HepG2 (cell line): Measurements from ENCODE around the gene LCE4A. TPM values are rescaled to one million over a fixed set of nuclear protein-coding genes. Genes with fewer than 3 reads are reported as not detected.

ENCODE experiments used
- HOXA3 ChIP-seq: sonication (generic); formaldehyde crosslinking; IDR thresholded peaks from 2 replicates; pipeline ENCODE4 v1.5.0; 2020; ENCODE audit warnings: missing genetic modification reagents
- KLF11 ChIP-seq: IDR thresholded peaks from 2 replicates; pipeline ENCODE4 v1.6.1; 2016; ENCODE audit warnings: missing compliant biosample characterization
- TBL1XR1 ChIP-seq: fragments of 150-350 bp; IDR thresholded peaks from 2 replicates; pipeline ENCODE4 v1.6.1; 2014; ENCODE audit warnings: borderline replicate concordance, low read length; ENCODE audit not compliant: partially characterized antibody
- ZNF136 ChIP-seq: sonication (generic); formaldehyde crosslinking; IDR thresholded peaks from 2 replicates; pipeline ENCODE4 v1.8.1; 2022; ENCODE audit warnings: low read depth, mild to moderate bottlenecking, moderate library complexity, missing genetic modification reagents
- ZNF572 ChIP-seq: sonication (generic); formaldehyde crosslinking; IDR thresholded peaks from 2 replicates; pipeline ENCODE4 v1.5.1; 2020; ENCODE audit warnings: mild to moderate bottlenecking, missing genetic modification reagents
- polyA plus RNA-seq, 8 experiments: library from polyadenylated mRNA; depleted of rRNA in 3 of 8; stranded (reverse) in 7 of 8; unstranded in 1 of 8; fragments of >200 nt; fragmentation: Illumina TruSeq in 4 of 8; extraction: Trizol in 4 of 8; gene quantifications; 2 replicates each; pipeline versions ENCODE4 v1.2.1 to v1.2.3, GENCODE V29; 2011 to 2016; ENCODE audit warnings: low read depth in 4 of 8, missing spikeins in 1 of 8, mixed read lengths in 1 of 8; ENCODE audit not compliant: insufficient read depth in 1 of 8
- total RNA-seq, 5 experiments: library from RNA; depleted of rRNA; stranded (reverse); fragments of >200 nt; fragmentation: Illumina TruSeq; extraction: Trizol; gene quantifications; 2 replicates each; pipeline ENCODE4 v1.2.3, GENCODE V29; 2016; ENCODE audit warnings: low read depth in 1 of 5
- TF ChIP-seq, protein P1 (sequence below): sonication (generic); formaldehyde crosslinking; IDR thresholded peaks from 2 replicates; pipeline ENCODE4 v1.4.0; 2020; ENCODE audit warnings: missing genetic modification reagents, borderline replicate concordance
- TF ChIP-seq, protein P2 (sequence below): IDR thresholded peaks from 2 replicates; pipeline ENCODE4 v1.6.1; 2016; ENCODE audit warnings: missing compliant biosample characterization, missing genetic modification reagents, borderline replicate concordance
- TF ChIP-seq, protein P3 (sequence below): IDR thresholded peaks from 2 replicates; pipeline ENCODE4 v1.6.1; 2016; ENCODE audit warnings: missing compliant biosample characterization, missing genetic modification reagents, borderline replicate concordance
- TF ChIP-seq, protein P4 (sequence below): sonication (generic); formaldehyde crosslinking; IDR thresholded peaks from 2 replicates; pipeline ENCODE4 v1.4.0; 2020; ENCODE audit warnings: missing genetic modification reagents
- TF ChIP-seq, protein P5 (sequence below): sonication (generic); formaldehyde crosslinking; IDR thresholded peaks from 2 replicates; pipeline ENCODE4 v1.4.0; 2020; ENCODE audit warnings: mild to moderate bottlenecking, missing genetic modification reagents, borderline replicate concordance
- TF ChIP-seq, protein P6 (sequence below): sonication (generic); formaldehyde crosslinking; IDR thresholded peaks from 2 replicates; pipeline ENCODE4 v1.4.0; 2020; ENCODE audit warnings: missing genetic modification reagents
- TF ChIP-seq, protein P7 (sequence below): sonication (generic); formaldehyde crosslinking; IDR thresholded peaks from 2 replicates; pipeline ENCODE4 v1.8.0; 2022; ENCODE audit warnings: mild to moderate bottlenecking, missing genetic modification reagents
- TF ChIP-seq, protein P8 (sequence below): IDR thresholded peaks from 2 replicates; pipeline ENCODE4 v1.6.1; 2016; ENCODE audit warnings: control low read depth

The LCE4A gene
- total and polyA plus RNA-seq, 2 of the 13 experiments (the other 11 are each of a cell fraction or from before 2014, with no cell fraction given) = not detected

DNA sequence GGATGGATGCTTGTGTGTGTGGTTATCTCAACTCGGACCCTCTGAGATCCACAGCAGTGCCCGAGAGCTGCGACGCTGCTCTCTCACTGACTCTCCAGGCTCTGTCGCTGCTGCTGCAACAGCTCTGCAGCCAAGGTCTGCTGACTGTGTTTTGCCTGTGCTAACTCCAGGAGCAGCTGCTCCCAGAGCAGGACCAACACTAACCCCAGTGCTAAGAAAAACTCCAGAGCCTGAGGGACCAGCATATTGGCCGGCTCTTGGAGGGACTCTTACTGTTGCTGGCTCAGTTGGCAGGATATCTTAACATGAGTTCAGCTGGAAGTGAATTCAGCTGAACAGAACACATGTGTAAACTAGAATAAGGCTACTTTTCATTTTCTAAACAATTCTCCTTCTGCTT, 28.5 kb upstream of the LCE4A start (continued):
- TF ChIP-seq, protein P1, sequence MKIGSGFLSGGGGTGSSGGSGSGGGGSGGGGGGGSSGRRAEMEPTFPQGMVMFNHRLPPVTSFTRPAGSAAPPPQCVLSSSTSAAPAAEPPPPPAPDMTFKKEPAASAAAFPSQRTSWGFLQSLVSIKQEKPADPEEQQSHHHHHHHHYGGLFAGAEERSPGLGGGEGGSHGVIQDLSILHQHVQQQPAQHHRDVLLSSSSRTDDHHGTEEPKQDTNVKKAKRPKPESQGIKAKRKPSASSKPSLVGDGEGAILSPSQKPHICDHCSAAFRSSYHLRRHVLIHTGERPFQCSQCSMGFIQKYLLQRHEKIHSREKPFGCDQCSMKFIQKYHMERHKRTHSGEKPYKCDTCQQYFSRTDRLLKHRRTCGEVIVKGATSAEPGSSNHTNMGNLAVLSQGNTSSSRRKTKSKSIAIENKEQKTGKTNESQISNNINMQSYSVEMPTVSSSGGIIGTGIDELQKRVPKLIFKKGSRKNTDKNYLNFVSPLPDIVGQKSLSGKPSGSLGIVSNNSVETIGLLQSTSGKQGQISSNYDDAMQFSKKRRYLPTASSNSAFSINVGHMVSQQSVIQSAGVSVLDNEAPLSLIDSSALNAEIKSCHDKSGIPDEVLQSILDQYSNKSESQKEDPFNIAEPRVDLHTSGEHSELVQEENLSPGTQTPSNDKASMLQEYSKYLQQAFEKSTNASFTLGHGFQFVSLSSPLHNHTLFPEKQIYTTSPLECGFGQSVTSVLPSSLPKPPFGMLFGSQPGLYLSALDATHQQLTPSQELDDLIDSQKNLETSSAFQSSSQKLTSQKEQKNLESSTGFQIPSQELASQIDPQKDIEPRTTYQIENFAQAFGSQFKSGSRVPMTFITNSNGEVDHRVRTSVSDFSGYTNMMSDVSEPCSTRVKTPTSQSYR (CRISPR knock-in tag) = no peak
- TF ChIP-seq KLF11 (CRISPR knock-in tag) (no peak), HOXA3 (CRISPR knock-in tag) (no peak), ZNF136 (CRISPR knock-in tag) (no peak), TBL1XR1 (no peak), ZNF572 (CRISPR knock-in tag) (no peak)
- TF ChIP-seq, protein P2, sequence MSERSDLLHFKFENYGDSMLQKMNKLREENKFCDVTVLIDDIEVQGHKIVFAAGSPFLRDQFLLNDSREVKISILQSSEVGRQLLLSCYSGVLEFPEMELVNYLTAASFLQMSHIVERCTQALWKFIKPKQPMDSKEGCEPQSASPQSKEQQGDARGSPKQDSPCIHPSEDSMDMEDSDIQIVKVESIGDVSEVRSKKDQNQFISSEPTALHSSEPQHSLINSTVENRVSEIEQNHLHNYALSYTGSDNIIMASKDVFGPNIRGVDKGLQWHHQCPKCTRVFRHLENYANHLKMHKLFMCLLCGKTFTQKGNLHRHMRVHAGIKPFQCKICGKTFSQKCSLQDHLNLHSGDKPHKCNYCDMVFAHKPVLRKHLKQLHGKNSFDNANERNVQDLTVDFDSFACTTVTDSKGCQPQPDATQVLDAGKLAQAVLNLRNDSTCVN (CRISPR knock-in tag) = no peak
- TF ChIP-seq, protein P3, sequence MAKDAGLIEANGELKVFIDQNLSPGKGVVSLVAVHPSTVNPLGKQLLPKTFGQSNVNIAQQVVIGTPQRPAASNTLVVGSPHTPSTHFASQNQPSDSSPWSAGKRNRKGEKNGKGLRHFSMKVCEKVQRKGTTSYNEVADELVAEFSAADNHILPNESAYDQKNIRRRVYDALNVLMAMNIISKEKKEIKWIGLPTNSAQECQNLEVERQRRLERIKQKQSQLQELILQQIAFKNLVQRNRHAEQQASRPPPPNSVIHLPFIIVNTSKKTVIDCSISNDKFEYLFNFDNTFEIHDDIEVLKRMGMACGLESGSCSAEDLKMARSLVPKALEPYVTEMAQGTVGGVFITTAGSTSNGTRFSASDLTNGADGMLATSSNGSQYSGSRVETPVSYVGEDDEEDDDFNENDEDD (CRISPR knock-in tag) = no peak
- TF ChIP-seq, protein P4, sequence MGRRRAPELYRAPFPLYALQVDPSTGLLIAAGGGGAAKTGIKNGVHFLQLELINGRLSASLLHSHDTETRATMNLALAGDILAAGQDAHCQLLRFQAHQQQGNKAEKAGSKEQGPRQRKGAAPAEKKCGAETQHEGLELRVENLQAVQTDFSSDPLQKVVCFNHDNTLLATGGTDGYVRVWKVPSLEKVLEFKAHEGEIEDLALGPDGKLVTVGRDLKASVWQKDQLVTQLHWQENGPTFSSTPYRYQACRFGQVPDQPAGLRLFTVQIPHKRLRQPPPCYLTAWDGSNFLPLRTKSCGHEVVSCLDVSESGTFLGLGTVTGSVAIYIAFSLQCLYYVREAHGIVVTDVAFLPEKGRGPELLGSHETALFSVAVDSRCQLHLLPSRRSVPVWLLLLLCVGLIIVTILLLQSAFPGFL (CRISPR knock-in tag) = no peak
- TF ChIP-seq, protein P5, sequence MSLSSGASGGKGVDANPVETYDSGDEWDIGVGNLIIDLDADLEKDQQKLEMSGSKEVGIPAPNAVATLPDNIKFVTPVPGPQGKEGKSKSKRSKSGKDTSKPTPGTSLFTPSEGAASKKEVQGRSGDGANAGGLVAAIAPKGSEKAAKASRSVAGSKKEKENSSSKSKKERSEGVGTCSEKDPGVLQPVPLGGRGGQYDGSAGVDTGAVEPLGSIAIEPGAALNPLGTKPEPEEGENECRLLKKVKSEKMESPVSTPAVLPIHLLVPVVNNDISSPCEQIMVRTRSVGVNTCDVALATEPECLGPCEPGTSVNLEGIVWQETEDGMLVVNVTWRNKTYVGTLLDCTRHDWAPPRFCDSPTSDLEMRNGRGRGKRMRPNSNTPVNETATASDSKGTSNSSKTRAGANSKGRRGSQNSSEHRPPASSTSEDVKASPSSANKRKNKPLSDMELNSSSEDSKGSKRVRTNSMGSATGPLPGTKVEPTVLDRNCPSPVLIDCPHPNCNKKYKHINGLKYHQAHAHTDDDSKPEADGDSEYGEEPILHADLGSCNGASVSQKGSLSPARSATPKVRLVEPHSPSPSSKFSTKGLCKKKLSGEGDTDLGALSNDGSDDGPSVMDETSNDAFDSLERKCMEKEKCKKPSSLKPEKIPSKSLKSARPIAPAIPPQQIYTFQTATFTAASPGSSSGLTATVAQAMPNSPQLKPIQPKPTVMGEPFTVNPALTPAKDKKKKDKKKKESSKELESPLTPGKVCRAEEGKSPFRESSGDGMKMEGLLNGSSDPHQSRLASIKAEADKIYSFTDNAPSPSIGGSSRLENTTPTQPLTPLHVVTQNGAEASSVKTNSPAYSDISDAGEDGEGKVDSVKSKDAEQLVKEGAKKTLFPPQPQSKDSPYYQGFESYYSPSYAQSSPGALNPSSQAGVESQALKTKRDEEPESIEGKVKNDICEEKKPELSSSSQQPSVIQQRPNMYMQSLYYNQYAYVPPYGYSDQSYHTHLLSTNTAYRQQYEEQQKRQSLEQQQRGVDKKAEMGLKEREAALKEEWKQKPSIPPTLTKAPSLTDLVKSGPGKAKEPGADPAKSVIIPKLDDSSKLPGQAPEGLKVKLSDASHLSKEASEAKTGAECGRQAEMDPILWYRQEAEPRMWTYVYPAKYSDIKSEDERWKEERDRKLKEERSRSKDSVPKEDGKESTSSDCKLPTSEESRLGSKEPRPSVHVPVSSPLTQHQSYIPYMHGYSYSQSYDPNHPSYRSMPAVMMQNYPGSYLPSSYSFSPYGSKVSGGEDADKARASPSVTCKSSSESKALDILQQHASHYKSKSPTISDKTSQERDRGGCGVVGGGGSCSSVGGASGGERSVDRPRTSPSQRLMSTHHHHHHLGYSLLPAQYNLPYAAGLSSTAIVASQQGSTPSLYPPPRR (CRISPR knock-in tag) = no peak
- TF ChIP-seq, protein P6, sequence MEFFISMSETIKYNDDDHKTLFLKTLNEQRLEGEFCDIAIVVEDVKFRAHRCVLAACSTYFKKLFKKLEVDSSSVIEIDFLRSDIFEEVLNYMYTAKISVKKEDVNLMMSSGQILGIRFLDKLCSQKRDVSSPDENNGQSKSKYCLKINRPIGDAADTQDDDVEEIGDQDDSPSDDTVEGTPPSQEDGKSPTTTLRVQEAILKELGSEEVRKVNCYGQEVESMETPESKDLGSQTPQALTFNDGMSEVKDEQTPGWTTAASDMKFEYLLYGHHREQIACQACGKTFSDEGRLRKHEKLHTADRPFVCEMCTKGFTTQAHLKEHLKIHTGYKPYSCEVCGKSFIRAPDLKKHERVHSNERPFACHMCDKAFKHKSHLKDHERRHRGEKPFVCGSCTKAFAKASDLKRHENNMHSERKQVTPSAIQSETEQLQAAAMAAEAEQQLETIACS (CRISPR knock-in tag) = no peak
- TF ChIP-seq, protein P7, sequence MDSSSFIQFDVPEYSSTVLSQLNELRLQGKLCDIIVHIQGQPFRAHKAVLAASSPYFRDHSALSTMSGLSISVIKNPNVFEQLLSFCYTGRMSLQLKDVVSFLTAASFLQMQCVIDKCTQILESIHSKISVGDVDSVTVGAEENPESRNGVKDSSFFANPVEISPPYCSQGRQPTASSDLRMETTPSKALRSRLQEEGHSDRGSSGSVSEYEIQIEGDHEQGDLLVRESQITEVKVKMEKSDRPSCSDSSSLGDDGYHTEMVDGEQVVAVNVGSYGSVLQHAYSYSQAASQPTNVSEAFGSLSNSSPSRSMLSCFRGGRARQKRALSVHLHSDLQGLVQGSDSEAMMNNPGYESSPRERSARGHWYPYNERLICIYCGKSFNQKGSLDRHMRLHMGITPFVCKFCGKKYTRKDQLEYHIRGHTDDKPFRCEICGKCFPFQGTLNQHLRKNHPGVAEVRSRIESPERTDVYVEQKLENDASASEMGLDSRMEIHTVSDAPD (CRISPR knock-in tag) = no peak
- TF ChIP-seq, protein P8, sequence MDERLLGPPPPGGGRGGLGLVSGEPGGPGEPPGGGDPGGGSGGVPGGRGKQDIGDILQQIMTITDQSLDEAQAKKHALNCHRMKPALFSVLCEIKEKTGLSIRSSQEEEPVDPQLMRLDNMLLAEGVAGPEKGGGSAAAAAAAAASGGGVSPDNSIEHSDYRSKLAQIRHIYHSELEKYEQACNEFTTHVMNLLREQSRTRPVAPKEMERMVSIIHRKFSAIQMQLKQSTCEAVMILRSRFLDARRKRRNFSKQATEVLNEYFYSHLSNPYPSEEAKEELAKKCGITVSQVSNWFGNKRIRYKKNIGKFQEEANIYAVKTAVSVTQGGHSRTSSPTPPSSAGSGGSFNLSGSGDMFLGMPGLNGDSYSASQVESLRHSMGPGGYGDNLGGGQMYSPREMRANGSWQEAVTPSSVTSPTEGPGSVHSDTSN (CRISPR knock-in tag) = no peak
